Lower leg skin (tissue), 3 donors: Measurements from ENCODE around the gene CEP131.

Source experiments
- POLR2A ChIP-seq, 2 donors: fragments of 450-650 bp; IDR thresholded peaks; one replicate each; pipeline ENCODE4 v1.6.1; 2016 to 2017; ENCODE audit warnings: antibody characterized with exemption in 2 of 2, mild to moderate bottlenecking in 1 of 2, moderate library complexity in 1 of 2
- TF ChIP-seq, protein P1 (sequence below), 3 donors: fragments of 450-650 bp; IDR thresholded peaks; one replicate each; pipeline ENCODE4 v1.5.1; 2016; ENCODE audit warnings: antibody characterized with exemption in 3 of 3, mild to moderate bottlenecking in 3 of 3, moderate library complexity in 2 of 3

DNA sequence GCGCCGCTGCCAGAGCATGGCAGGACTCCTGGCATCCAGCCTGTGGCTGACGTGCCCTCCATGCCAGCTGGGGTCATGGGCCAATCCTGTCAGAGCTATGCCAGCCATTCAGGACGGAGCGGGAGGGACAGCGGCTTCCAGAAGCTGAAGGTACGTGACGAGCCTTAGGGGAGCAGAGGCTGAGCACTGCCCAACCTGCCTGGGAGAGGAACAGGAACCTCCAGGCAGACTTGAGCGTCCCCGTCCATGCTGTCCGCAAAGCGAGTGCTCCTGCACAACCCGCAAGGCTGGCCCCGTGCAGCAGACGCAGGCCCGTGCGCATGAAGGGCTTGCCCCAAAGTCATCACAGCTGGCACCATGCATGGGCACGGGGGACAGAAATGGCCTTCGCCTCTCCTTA is 37.9 kb upstream of the CEP131 start:
- TF ChIP-seq POLR2A (IDR thresholded peaks at IDR 0.05): no peak
- TF ChIP-seq, protein P1, sequence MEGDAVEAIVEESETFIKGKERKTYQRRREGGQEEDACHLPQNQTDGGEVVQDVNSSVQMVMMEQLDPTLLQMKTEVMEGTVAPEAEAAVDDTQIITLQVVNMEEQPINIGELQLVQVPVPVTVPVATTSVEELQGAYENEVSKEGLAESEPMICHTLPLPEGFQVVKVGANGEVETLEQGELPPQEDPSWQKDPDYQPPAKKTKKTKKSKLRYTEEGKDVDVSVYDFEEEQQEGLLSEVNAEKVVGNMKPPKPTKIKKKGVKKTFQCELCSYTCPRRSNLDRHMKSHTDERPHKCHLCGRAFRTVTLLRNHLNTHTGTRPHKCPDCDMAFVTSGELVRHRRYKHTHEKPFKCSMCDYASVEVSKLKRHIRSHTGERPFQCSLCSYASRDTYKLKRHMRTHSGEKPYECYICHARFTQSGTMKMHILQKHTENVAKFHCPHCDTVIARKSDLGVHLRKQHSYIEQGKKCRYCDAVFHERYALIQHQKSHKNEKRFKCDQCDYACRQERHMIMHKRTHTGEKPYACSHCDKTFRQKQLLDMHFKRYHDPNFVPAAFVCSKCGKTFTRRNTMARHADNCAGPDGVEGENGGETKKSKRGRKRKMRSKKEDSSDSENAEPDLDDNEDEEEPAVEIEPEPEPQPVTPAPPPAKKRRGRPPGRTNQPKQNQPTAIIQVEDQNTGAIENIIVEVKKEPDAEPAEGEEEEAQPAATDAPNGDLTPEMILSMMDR (IDR thresholded peaks at IDR 0.05): no peak
